Mesodermal cell (in vitro differentiated cells): ENCODE measurements around the gene LYRM9.
"Not testable (repeated sequence)": the region's sequence is repeated elsewhere in the genome, so short reads cannot be mapped to it uniquely, and the experiment has no call there.

Experiments
- H3K27ac ChIP-seq: 2 replicates; pipeline ENCODE4 v1.7.0; 2013; ENCODE audit warnings: mild to moderate bottlenecking, low read depth, low read length, moderate library complexity; ENCODE audit not compliant: severe bottlenecking
- H3K36me3 ChIP-seq: 2 replicates; pipeline ENCODE4 v1.7.1; 2013; ENCODE audit warnings: mild to moderate bottlenecking, low read length, moderate library complexity; ENCODE audit not compliant: control insufficient read depth, insufficient read depth
- H3K4me1 ChIP-seq: one replicate; pipeline ENCODE4 v1.7.1; 2013; ENCODE audit warnings: mild to moderate bottlenecking, low read length; ENCODE audit not compliant: insufficient read depth, control insufficient read depth, poor library complexity, severe bottlenecking
- H3K4me3 ChIP-seq: 2 replicates; pipeline ENCODE4 v1.7.0; 2013; ENCODE audit warnings: low read length, control low read depth, mild to moderate bottlenecking; ENCODE audit not compliant: insufficient read depth, poor library complexity, severe bottlenecking; ENCODE audit errors: extremely low read depth
- H3K9me3 ChIP-seq: 2 replicates; pipeline ENCODE4 v1.7.1; 2013; ENCODE audit warnings: mild to moderate bottlenecking, low read length, moderate library complexity; ENCODE audit not compliant: control insufficient read depth
- WGBS, 2 experiments: methylation state at CpG; one replicate each; pipeline ENCODE4 v1.1.5; 2013; ENCODE audit warnings: missing lambda C conversion rate in 2 of 2; ENCODE audit not compliant: insufficient coverage in 2 of 2; 5-methylcytosine and 5-hydroxymethylcytosine counted together

The LYRM9 gene

DNA sequence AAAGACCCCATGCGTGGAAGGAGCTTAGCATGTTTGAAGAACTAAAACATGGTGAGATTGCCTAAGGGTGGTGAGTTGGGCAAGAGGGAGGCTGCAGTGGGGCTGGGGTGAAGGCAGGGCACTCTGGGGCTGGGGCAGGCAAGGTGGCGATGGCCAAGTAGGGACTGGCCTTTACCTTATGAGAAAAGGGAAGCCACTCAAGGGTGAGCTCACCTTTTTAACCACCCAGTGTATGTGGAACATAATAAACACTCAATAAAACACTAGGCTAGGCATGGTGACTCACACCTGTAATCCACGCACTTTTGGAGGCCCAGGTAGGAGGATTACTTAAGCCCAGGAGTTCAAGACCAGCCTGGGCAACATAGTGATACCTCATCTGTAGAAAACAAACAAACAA lies 37.7 kb downstream of the LYRM9 start:
- H3K4me1 ChIP-seq: no peaks in the 10 kb centered on the region
- H3K4me3 ChIP-seq: no peak overlapping the region
- WGBS, 2 experiments: 86 to 92% methylated on average over 2 of the region's 3 CpGs
- H3K9me3 ChIP-seq: no peaks in the 10 kb centered on the region
- H3K36me3 ChIP-seq: no peaks in the 10 kb centered on the region
- H3K27ac ChIP-seq: no peak overlapping the region

DNA sequence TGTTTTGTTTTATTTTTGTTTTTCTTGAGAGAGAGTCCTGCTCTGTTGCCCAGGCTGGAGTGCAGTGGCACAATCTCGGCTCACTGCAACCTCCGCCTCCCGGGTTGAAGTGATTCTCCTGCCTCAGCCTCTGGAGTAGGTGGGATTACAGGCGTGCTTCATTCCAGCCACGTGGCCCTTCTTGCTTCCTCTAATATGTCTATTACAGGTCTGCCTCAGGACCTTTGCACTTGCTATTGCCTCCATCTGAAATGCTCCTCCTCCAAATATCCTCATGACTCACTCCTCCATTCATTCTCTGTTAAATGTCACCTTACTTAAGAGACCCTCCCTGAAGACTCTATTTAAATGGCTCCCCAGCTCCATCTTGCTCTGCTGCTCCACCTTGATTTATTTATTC lies 39.0 kb downstream of the LYRM9 start:
- Histone ChIP-seq H3K4me1 (no peaks in the 10 kb centered on the region), H3K4me3 (no peak overlapping the region), H3K9me3 (no peaks in the 10 kb centered on the region), H3K27ac (no peak overlapping the region), H3K36me3 (no peaks in the 10 kb centered on the region)
- 88 to 90% methylated on average over 5 of the region's 5 CpGs for WGBS, 2 experiments

GRCh38 chr17:27853091-27853490 lies 40.1 kb downstream of the LYRM9 start:
- H3K27ac ChIP-seq: no peak overlapping the region
- H3K9me3 ChIP-seq: no peaks in the 10 kb centered on the region
- WGBS, 2 experiments: 80% methylated on average over 1 of the region's 3 CpGs; no CpG with 5 or more reads in 1 of the 2 experiments
- no peak overlapping the region for H3K4me3 ChIP-seq
- no peaks in the 10 kb centered on the region for H3K36me3 ChIP-seq
- no peaks in the 10 kb centered on the region for H3K4me1 ChIP-seq

DNA sequence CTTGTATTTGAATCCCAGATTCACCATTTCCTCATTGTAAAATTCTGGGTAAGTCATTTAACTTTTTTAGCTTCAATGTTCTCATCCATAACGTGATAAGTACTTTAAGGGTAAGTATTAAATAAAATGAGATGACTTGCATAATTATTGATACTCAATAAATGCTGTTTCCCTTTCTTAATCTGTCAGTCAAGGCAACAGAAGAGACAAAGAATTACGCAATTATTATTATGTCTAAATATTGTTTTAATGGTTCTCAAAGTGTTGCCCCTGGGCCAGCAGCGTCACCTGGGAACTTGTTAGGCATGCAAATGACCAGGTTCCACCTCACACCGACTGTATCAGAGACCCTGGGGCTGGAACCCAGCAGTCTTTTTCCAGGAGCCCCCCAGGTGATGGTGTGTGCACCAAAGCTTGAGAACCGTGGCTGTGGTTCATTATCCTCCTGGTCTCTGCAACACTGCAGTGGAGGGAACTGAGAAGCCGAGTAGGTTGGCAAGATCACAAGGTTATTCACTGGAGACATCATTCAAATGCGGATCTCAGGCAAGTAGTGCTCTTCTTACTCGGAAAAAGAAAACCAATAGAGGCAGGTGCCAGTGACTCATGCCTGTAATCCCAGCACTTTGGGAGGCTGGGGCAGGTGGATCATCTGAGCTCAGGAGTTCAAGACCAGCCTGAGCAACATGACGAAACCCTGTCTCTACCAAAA lies 43.5 kb downstream of the LYRM9 start:
- H3K27ac ChIP-seq: no peak overlapping the region
- WGBS, 2 experiments: 61 to 65% methylated on average over 5 to 6 of the region's 9 CpGs
- no peaks in the 10 kb centered on the region for H3K9me3 ChIP-seq
- no peak overlapping the region for H3K4me3 ChIP-seq
- no peaks in the 10 kb centered on the region for H3K4me1 ChIP-seq
- H3K36me3 ChIP-seq: no peaks in the 10 kb centered on the region

GRCh38 chr17:27848931-27849330 lies 44.2 kb downstream of the LYRM9 start:
- no peak overlapping the region for H3K4me3 ChIP-seq
- no peaks in the 10 kb centered on the region for H3K36me3 ChIP-seq
- no peaks in the 10 kb centered on the region for H3K4me1 ChIP-seq
- H3K9me3 ChIP-seq: no peaks in the 10 kb centered on the region
- H3K27ac ChIP-seq: no peak overlapping the region
- 100% methylated on average over 1 to 3 of the region's 3 CpGs for WGBS, 2 experiments

GRCh38 chr17:27846808-27847307 lies 46.3 kb downstream of the LYRM9 start:
- not testable (repeated sequence) for H3K36me3 ChIP-seq, H3K9me3 ChIP-seq, H3K4me3 ChIP-seq, H3K27ac ChIP-seq, H3K4me1 ChIP-seq
- WGBS, 2 experiments: 95 to 96% methylated on average over 9 to 11 of the region's 11 CpGs

GRCh38 chr17:27846042-27846655 lies 47.0 kb downstream of the LYRM9 start:
- H3K9me3 ChIP-seq: no peaks in the 10 kb centered on the region
- no peaks in the 10 kb centered on the region for H3K36me3 ChIP-seq
- H3K27ac ChIP-seq: no peak overlapping the region
- H3K4me3 ChIP-seq: no peak overlapping the region
- no peaks in the 10 kb centered on the region for H3K4me1 ChIP-seq
- 90 to 95% methylated on average over 14 to 19 of the region's 23 CpGs for WGBS, 2 experiments

GRCh38 chr17:27845264-27846041 lies 47.7 kb downstream of the LYRM9 start:
- Histone ChIP-seq H3K9me3 (no peaks in the 10 kb centered on the region), H3K4me3 (no peak overlapping the region), H3K36me3 (no peaks in the 10 kb centered on the region), H3K4me1 (no peaks in the 10 kb centered on the region), H3K27ac (no peak overlapping the region)
- 80 to 93% methylated on average over 8 to 13 of the region's 13 CpGs for WGBS, 2 experiments

GRCh38 chr17:27840688-27841087 lies 52.5 kb downstream of the LYRM9 start:
- no peak overlapping the region for H3K4me3 ChIP-seq
- no peak overlapping the region for H3K27ac ChIP-seq
- H3K4me1 ChIP-seq: no peaks in the 10 kb centered on the region
- no peaks in the 10 kb centered on the region for H3K36me3 ChIP-seq
- WGBS, 2 experiments: no CpG with 5 or more reads among the region's 1 CpG
- no peaks in the 10 kb centered on the region for H3K9me3 ChIP-seq

GRCh38 chr17:27840406-27840678 lies 52.8 kb downstream of the LYRM9 start:
- H3K36me3 ChIP-seq, H3K27ac ChIP-seq, H3K9me3 ChIP-seq, H3K4me1 ChIP-seq, H3K4me3 ChIP-seq: not testable (repeated sequence)
- WGBS, 2 experiments: no CpG with 5 or more reads among the region's 1 CpG
